Measurements from ENCODE around the gene RTP2. TPM values are rescaled to one million over a fixed set of nuclear protein-coding genes. Genes with fewer than 3 reads are reported as not detected.
A peak's percentile ranks its signal among the peaks of the same experiment; 100 is the strongest.

RTP2 gene
- total and polyA plus RNA-seq, 2 donors (not counting 3 experiments of a cell fraction or from before 2014, with no cell fraction given), result not detected

DNA sequence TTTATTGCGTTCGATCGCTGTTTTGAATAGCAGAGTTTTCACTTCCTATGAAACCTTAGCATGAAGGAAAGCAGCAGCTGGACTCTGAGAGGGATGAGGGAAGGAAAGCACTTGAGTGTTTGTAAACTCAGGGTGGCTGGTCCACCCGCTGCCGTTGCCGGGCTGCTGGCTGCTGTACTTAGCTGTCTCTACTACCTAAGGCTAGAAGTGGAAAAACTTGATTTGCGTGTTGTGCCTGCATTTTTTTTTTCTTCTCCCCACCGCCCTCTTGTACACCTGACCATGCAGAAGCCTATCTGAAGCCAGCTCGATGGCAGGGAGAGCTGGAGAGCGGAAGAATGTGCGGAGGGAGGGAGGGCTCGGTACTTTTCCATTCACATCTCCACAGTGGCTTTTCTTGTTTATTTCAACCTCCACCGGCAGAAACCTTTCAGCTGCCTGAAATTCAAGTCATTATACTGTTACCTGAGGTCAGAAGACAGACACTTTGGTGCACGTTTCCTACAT lies 47.7 kb upstream of the RTP2 start:
- no peaks in the 10 kb centered on the region for H3K79me2 ChIP-seq (ENCODE audit: control insufficient read depth, insufficient read depth, low read length)
- FAIRE-seq, result no peak
- CTCF ChIA-PET, result interaction anchor here (1.0 to 9.2 kb wide), 5 partner anchors 12 to 1204 kb away, joined by 3 to 254 read pairs (median 7); no protein-coding TSS in a partner anchor

DNA sequence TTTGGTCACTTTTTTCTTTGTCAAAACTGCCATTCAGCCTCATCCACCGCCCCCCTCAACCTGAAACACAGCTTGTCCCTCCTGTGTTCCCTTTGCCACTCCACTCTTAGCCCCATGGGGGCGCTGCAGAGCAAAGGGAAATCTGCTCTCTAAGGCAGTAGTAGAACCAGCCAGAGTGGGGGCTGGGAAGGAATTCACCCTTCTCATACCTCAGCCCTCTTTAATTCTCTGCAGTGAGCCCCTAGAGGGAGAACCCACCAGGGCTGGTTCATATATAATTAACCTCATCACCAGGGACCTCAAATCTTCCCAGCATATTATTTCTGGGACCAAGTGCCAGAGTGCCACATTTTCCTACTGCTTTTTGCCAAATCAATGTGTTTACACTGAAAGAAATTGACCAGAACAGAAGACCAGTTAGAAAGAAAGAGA lies 45.7 kb upstream of the RTP2 start:
- H3K4me3 ChIP-seq (replicated peaks in 1 of 3; ENCODE audit: insufficient read depth in 1 of 3, low read depth in 1 of 3, low read length in 3 of 3), result no peak overlapping the region
- H3K27ac ChIP-seq (ENCODE audit: insufficient read depth, low read depth, low read length), result no peak overlapping the region
- intact Hi-C loops (cut with micrococcal nuclease) (no loop called here), dilution Hi-C loops (cut with MboI; ENCODE audit: extremely low pct_ligation_motif_present, low sequenced_read_pairs) (loop anchor here (25.0 kb wide), 1 partner anchor 914 kb away; no protein-coding TSS in a partner anchor)
- H3K9ac ChIP-seq (replicated peaks; ENCODE audit: extremely low read depth, insufficient read depth, low read length), result no peak overlapping the region
- no peaks in the 10 kb centered on the region for H3K27me3 ChIP-seq (ENCODE audit: control insufficient read depth in 2 of 2, insufficient read depth in 2 of 2, low read length in 2 of 2)
- H3K79me2 ChIP-seq (ENCODE audit: control insufficient read depth, insufficient read depth, low read length), result peaks cover 10% of the 10 kb centered on the region
- H4K20me1 ChIP-seq (replicated peaks; ENCODE audit: control insufficient read depth, extremely low read depth, insufficient read depth, low read length), result no peaks in the 10 kb centered on the region
- CTCF ChIA-PET, result interaction anchor here (0.6 to 9.2 kb wide), 68 partner anchors 10 to 1485 kb away, joined by 3 to 254 read pairs (median 4); partner anchors contain the start of gene LPP
- TF ChIP-seq, protein P1, sequence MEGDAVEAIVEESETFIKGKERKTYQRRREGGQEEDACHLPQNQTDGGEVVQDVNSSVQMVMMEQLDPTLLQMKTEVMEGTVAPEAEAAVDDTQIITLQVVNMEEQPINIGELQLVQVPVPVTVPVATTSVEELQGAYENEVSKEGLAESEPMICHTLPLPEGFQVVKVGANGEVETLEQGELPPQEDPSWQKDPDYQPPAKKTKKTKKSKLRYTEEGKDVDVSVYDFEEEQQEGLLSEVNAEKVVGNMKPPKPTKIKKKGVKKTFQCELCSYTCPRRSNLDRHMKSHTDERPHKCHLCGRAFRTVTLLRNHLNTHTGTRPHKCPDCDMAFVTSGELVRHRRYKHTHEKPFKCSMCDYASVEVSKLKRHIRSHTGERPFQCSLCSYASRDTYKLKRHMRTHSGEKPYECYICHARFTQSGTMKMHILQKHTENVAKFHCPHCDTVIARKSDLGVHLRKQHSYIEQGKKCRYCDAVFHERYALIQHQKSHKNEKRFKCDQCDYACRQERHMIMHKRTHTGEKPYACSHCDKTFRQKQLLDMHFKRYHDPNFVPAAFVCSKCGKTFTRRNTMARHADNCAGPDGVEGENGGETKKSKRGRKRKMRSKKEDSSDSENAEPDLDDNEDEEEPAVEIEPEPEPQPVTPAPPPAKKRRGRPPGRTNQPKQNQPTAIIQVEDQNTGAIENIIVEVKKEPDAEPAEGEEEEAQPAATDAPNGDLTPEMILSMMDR (IDR thresholded peaks at IDR 0.05; ENCODE audit: extremely low read depth in 1 of 2, insufficient read depth in 1 of 2, low read depth in 1 of 2, low read length in 2 of 2), result peak; percentile 94 to 97
- TF ChIP-seq FOS (IDR thresholded peaks at IDR 0.05; ENCODE audit: borderline replicate concordance, insufficient read depth, low read length), result no peak
- H3K9me3 ChIP-seq (replicated peaks; ENCODE audit: control insufficient read depth, insufficient read depth, low read length), result no peaks in the 10 kb centered on the region
- peak; percentile 84 for DNase-seq (ENCODE audit: low read depth, low spot score)
- FAIRE-seq, result peak; percentile 74
- no peaks in the 10 kb centered on the region for H3K9me1 ChIP-seq (replicated peaks; ENCODE audit: control insufficient read depth, extremely low read depth, insufficient read depth, low read length)
- POLR2A ChIA-PET, result no interaction called here
- no peak overlapping the region for H2AFZ ChIP-seq (ENCODE audit: low read depth, low read length)
- H3K4me1 ChIP-seq (ENCODE audit: control insufficient read depth, extremely low read depth, insufficient read depth, low read length), result peaks cover 3% of the 10 kb centered on the region
- no TSS peak for BruUV-seq (replicated peaks)
- no peaks in the 10 kb centered on the region for H3K36me3 ChIP-seq (ENCODE audit: control insufficient read depth in 2 of 2, extremely low read depth in 1 of 2, insufficient read depth in 2 of 2, low read length in 2 of 2)
- H3K4me2 ChIP-seq (ENCODE audit: insufficient read depth, low read length), result no peak overlapping the region

More for the DNA sequence above, 47.7 kb upstream of the RTP2 start:
- no peaks in the 10 kb centered on the region for H4K20me1 ChIP-seq (replicated peaks; ENCODE audit: control insufficient read depth, extremely low read depth, insufficient read depth, low read length)
- peak overlapping the region; percentile 5 for H3K4me2 ChIP-seq (ENCODE audit: insufficient read depth, low read length)
- intact Hi-C loops (cut with micrococcal nuclease), result no loop called here
- POLR2A ChIA-PET, result no interaction called here
- DNase-seq (ENCODE audit: low read depth, low spot score), result peak; percentile 50
- H3K36me3 ChIP-seq (ENCODE audit: control insufficient read depth in 2 of 2, extremely low read depth in 1 of 2, insufficient read depth in 2 of 2, low read length in 2 of 2), result no peaks in the 10 kb centered on the region
- H2AFZ ChIP-seq (ENCODE audit: low read depth, low read length), result peak overlapping the region; percentile 56
- H3K9ac ChIP-seq (replicated peaks; ENCODE audit: extremely low read depth, insufficient read depth, low read length), result no peak overlapping the region
- no peaks in the 10 kb centered on the region for H3K9me1 ChIP-seq (replicated peaks; ENCODE audit: control insufficient read depth, extremely low read depth, insufficient read depth, low read length)
- peaks cover 3% of the 10 kb centered on the region for H3K4me1 ChIP-seq (ENCODE audit: control insufficient read depth, extremely low read depth, insufficient read depth, low read length)
- no peak overlapping the region for H3K27ac ChIP-seq (ENCODE audit: insufficient read depth, low read depth, low read length)
- H3K4me3 ChIP-seq (replicated peaks in 1 of 3; ENCODE audit: insufficient read depth in 1 of 3, low read depth in 1 of 3, low read length in 3 of 3), result no peak overlapping the region
- dilution Hi-C loops (cut with MboI; ENCODE audit: extremely low pct_ligation_motif_present, low sequenced_read_pairs), result no loop called here
- TF ChIP-seq POLR2AphosphoS5 (IDR thresholded peaks at IDR 0.05; ENCODE audit: insufficient read depth, low read depth, low read length) (no peak), JUN (IDR thresholded peaks at IDR 0.05; ENCODE audit: borderline replicate concordance, insufficient read depth, insufficient read length, low read depth) (no peak)
- no peaks in the 10 kb centered on the region for H3K27me3 ChIP-seq (ENCODE audit: control insufficient read depth in 2 of 2, insufficient read depth in 2 of 2, low read length in 2 of 2)
- H3K9me3 ChIP-seq (replicated peaks; ENCODE audit: control insufficient read depth, insufficient read depth, low read length), result no peaks in the 10 kb centered on the region
- no TSS peak for BruUV-seq (replicated peaks)
